K562 (cell line): Measurements from ENCODE around the gene MID1IP1. TPM values are rescaled to one million over a fixed set of nuclear protein-coding genes. Genes with fewer than 3 reads are reported as not detected.

Experiments used
- ATF7 ChIP-seq: fragments of 450-650 bp; IDR thresholded peaks from 2 replicates; pipeline ENCODE4 v1.7.1; 2014; ENCODE audit warnings: mild to moderate bottlenecking, moderate library complexity
- BRF1 ChIP-seq: IDR thresholded peaks from 3 replicates; pipeline ENCODE4 v1.6.1; 2011; ENCODE audit warnings: borderline replicate concordance, mild to moderate bottlenecking; ENCODE audit not compliant: insufficient read length; ENCODE audit errors: extremely low read depth
- CEBPZ ChIP-seq: fragments of 150-350 bp; IDR thresholded peaks from 2 replicates; pipeline ENCODE4 v1.6.1; 2014; ENCODE audit warnings: low read depth, mild to moderate bottlenecking, low read length, borderline replicate concordance
- CHD4 ChIP-seq: fragments of 200-600 bp; sonication (generic); IDR thresholded peaks from 3 replicates; pipeline ENCODE4 v1.6.1; 2012; ENCODE audit warnings: low read depth, mild to moderate bottlenecking, mixed read lengths, low read length, inconsistent platforms; ENCODE audit not compliant: insufficient read depth, insufficient replicate concordance, poor library complexity, severe bottlenecking
- CSDE1 ChIP-seq, 2 experiments: fragments of 450-650 bp; IDR thresholded peaks; 2 replicates each; pipeline ENCODE4 v1.6.1; 2016; ENCODE audit warnings: mild to moderate bottlenecking in 1 of 2
- CTBP1 ChIP-seq: fragments of 450-650 bp; IDR thresholded peaks from 2 replicates; pipeline ENCODE4 v1.6.1; 2016; ENCODE audit warnings: borderline replicate concordance
- DACH1 ChIP-seq: fragments of 450-650 bp; IDR thresholded peaks from 2 replicates; pipeline ENCODE4 v1.6.1; 2018; ENCODE audit not compliant: partially characterized antibody
- DDX20 ChIP-seq: fragments of 450-650 bp; IDR thresholded peaks from 2 replicates; pipeline ENCODE4 v1.6.1; 2016; ENCODE audit warnings: missing genetic modification characterization, low read depth, mild to moderate bottlenecking, missing compliant biosample characterization, moderate library complexity
- FOSL1 ChIP-seq: fragments of 200-800 bp; sonication (Bioruptor generic); conservative IDR thresholded peaks from 2 replicates; pipeline ENCODE4 v1.6.1; 2016; ENCODE audit warnings: missing genetic modification characterization, missing compliant biosample characterization
- HIVEP1 ChIP-seq: fragments of 250-450 bp; sonication (Bioruptor Pico); IDR thresholded peaks from 2 replicates; pipeline ENCODE4 v1.4.0; 2020; ENCODE audit warnings: mild to moderate bottlenecking
- KAT2B ChIP-seq: IDR thresholded peaks from one replicate; pipeline ENCODE4 v1.6.1; 2012; ENCODE audit warnings: low read depth, mild to moderate bottlenecking, control low read depth, inconsistent platforms, low read length, moderate library complexity
- MBD1 ChIP-seq: fragments of 250-450 bp; sonication (Bioruptor Pico); IDR thresholded peaks from 2 replicates; pipeline ENCODE4 v1.8.0; 2022; ENCODE audit warnings: inconsistent platforms
- MTA2 ChIP-seq: fragments of 450-650 bp; IDR thresholded peaks from 2 replicates; pipeline ENCODE4 v1.6.1; 2016; ENCODE audit warnings: low read depth
- MYC ChIP-seq, 2 experiments: fragments of 250-450 bp in 1 of 2; sonication (Bioruptor Pico) in 1 of 2; IDR thresholded peaks; 2 replicates each; pipeline versions ENCODE4 v1.5.1 to v1.6.1; 2012 to 2021; ENCODE audit warnings: low read depth in 2 of 2, borderline replicate concordance in 1 of 2, improper control_type of control experiment in 1 of 2, low read length in 1 of 2, mild to moderate bottlenecking in 1 of 2, moderate library complexity in 1 of 2
- NBN ChIP-seq: fragments of 450-650 bp; IDR thresholded peaks from 2 replicates; pipeline ENCODE4 v1.6.1; 2016; ENCODE audit warnings: low read depth, mild to moderate bottlenecking
- NFIC ChIP-seq: fragments of 450-650 bp; IDR thresholded peaks from 2 replicates; pipeline ENCODE4 v1.6.1; 2017; ENCODE audit warnings: mild to moderate bottlenecking, inconsistent platforms
- RUNX1 ChIP-seq: sonication (generic); IDR thresholded peaks from 2 replicates; pipeline ENCODE4 v1.6.1; 2016; ENCODE audit warnings: antibody characterized with exemption, low read depth
- SMARCC2 ChIP-seq: fragments of 450-650 bp; IDR thresholded peaks from 2 replicates; pipeline ENCODE4 v1.6.1; 2017; ENCODE audit warnings: antibody characterized with exemption, moderate library complexity, mild to moderate bottlenecking, low read depth
- TAF1 ChIP-seq: IDR thresholded peaks from 2 replicates; pipeline ENCODE4 v1.6.1; 2011; ENCODE audit warnings: mild to moderate bottlenecking, low read length, moderate library complexity; ENCODE audit not compliant: insufficient read depth, control insufficient read depth, severe bottlenecking; ENCODE audit errors: extremely low read depth
- TAL1 ChIP-seq: fragments of 450-650 bp; IDR thresholded peaks from 2 replicates; pipeline ENCODE4 v1.6.1; 2016; ENCODE audit warnings: mild to moderate bottlenecking
- YBX1 ChIP-seq: fragments of 450-650 bp; IDR thresholded peaks from 2 replicates; pipeline ENCODE4 v1.7.1; 2016; ENCODE audit warnings: mild to moderate bottlenecking
- ZBED1 ChIP-seq: IDR thresholded peaks from 2 replicates; pipeline ENCODE4 v1.6.1; 2014
- ZNF507 ChIP-seq: conservative IDR thresholded peaks from 2 replicates; pipeline ENCODE4 v1.6.1; 2017; ENCODE audit warnings: missing genetic modification characterization, missing compliant biosample characterization
- ZNF76 ChIP-seq: fragments of 250-450 bp; sonication (Bioruptor Pico); IDR thresholded peaks from 2 replicates; pipeline ENCODE4 v1.4.0; 2020; ENCODE audit warnings: mild to moderate bottlenecking, moderate library complexity, borderline replicate concordance
- polyA plus RNA-seq, 8 experiments: library from polyadenylated mRNA; depleted of rRNA in 4 of 8; stranded (reverse) in 5 of 8; unstranded in 3 of 8; fragments of >200 nt; fragmentation: Nextera tagmentation in 2 of 8; fragmentation: Illumina TruSeq in 1 of 8; extraction: Ambion mirVana in 2 of 8; extraction: Trizol in 1 of 8; gene quantifications; 2 replicates each; pipeline versions ENCODE4 v1.2.1 to v1.2.3, GENCODE V29; 2011 to 2014; ENCODE audit warnings: inconsistent platforms in 1 of 8, missing spikeins in 1 of 8
- total RNA-seq, 7 experiments: library from RNA; depleted of rRNA in 6 of 7; stranded (reverse); fragments of >200 nt in 6 of 7; fragmentation: Illumina TruSeq in 2 of 7; extraction: Trizol in 2 of 7; gene quantifications; 2 replicates each; pipeline versions ENCODE4 v1.2.1 to v1.2.3, GENCODE V29; 2011 to 2021; ENCODE audit warnings: low replicate concordance in 1 of 7
- TF ChIP-seq, protein P1 (sequence below): fragments of 450-650 bp; conservative IDR thresholded peaks from 2 replicates; pipeline ENCODE4 v1.6.1; 2016; ENCODE audit warnings: missing genetic modification characterization, low read depth, mild to moderate bottlenecking, missing compliant biosample characterization, moderate library complexity

The MID1IP1 gene
- total and polyA plus RNA-seq, 9 of the 15 experiments (the other 6 are each of a cell fraction or from before 2014, with no cell fraction given) = 0.51 to 102 (median 27.5) TPM

DNA sequence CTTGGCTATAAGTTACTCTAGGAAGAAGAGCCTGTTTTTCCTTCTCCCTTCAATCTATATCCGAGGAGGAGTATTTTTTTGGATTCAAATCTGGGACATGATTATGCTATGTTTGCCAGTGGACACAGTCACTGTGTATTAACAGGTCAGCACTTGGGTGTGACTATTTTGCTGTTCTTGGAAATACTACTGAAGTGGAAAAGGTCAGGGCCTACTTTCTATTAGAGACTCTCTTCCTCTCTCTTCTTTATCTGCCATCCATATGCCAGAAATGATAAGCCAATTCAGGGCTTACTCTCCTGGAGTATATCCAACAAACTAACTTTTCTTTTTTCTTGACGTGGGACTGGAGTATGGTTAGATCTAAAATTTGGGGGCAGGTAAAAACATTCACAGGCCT, 40.5 kb downstream of the MID1IP1 start (continued):
- TF ChIP-seq BRF1 = no peak
- TF ChIP-seq CSDE1 (IDR thresholded peaks at IDR 0.05) = no peak
- no peak for TF ChIP-seq DDX20 (tag)
- TF ChIP-seq KAT2B = no peak
- 0 out of 2 replicates have a peak, but pooled peaks have one; percentile 18 for TF ChIP-seq CTBP1
- TF ChIP-seq RUNX1 = no peak
- no peak for TF ChIP-seq ZNF76 (CRISPR knock-in tag)
- no peak for TF ChIP-seq CHD4
- peak; percentile 77 for TF ChIP-seq TAL1
- TF ChIP-seq DACH1 = peak; percentile 65
- TF ChIP-seq SMARCC2 = peak; percentile 46; the same call in 1 of the 2 replicates
- no peak for TF ChIP-seq HIVEP1 (CRISPR knock-in tag)
- no peak for TF ChIP-seq MBD1 (CRISPR knock-in tag)
- no peak for TF ChIP-seq ZNF507 (tag)
- TF ChIP-seq TAF1 = no peak
- TF ChIP-seq NBN = 0 out of 2 replicates have a peak, but pooled peaks have one; percentile 44
- no peak for TF ChIP-seq CEBPZ
- no peak for TF ChIP-seq ZBED1
- peak; percentile 81 for TF ChIP-seq MTA2
- TF ChIP-seq NFIC = peak; percentile 92
- TF ChIP-seq, protein P1, sequence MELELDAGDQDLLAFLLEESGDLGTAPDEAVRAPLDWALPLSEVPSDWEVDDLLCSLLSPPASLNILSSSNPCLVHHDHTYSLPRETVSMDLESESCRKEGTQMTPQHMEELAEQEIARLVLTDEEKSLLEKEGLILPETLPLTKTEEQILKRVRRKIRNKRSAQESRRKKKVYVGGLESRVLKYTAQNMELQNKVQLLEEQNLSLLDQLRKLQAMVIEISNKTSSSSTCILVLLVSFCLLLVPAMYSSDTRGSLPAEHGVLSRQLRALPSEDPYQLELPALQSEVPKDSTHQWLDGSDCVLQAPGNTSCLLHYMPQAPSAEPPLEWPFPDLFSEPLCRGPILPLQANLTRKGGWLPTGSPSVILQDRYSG (tag) = no peak
- peak; percentile 46 for TF ChIP-seq FOSL1 (tag)
- TF ChIP-seq ATF7 = 0 out of 2 replicates have a peak, but pooled peaks have one; percentile 27
- TF ChIP-seq MYC (IDR thresholded peaks at IDR 0.05; ENCODE audit: low read depth, low read length) = no peak
- TF ChIP-seq MYC (CRISPR knock-in tag; IDR thresholded peaks at IDR 0.05; ENCODE audit: borderline replicate concordance, low read depth) = no peak
- TF ChIP-seq YBX1 = no peak
